ENCODE data around the gene DPPA5.

DNA sequence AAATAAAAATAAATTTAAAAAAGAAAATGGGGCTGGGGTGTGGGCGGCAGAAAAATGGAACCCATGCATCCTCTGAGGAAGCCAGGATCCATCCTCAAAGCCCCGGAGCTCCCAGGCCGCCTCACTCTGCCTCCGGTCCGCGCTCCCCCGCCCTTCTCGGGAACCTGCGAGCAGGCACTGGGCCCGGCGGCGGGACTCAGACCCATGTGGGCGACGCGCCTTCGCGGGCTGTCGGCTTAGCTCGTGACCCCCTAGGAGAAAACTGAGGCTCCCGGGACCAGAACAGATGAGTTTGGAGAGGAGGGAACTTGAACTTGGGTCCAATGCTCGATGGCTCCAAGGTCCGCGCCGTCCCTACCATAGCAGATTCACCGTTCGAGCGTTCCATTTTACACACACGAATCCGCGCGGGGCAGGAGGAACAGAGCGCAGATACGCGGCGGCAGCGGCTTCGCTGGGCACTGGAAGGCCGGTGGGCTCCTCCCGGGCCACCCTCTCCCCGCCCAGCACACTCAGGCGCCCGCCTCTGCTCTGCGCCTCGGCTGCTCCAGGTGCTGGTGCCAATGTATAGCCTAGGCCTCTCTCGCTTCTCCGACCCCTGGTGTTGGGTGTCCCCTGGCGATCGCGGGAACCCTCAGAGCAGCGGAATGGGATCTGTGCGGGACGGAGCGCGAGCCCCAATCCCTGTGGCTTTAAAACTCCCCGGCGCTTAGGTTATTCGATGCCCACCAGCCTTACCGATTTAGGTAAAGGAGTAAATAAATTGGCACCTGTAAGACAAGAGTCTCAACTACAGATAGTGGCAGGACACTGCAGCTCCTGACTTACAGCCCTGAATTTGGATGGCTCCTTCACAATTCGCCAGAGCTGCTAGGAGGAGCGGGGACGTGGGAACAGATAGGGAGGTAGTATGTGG, 39.2 kb downstream of the DPPA5 start:
- TF ChIP-seq POLR2AphosphoS5 (IDR thresholded peaks at IDR 0.05; ENCODE audit: low read depth, low read length) (no peak), TAF1 (IDR thresholded peaks at IDR 0.05; ENCODE audit: borderline replicate concordance, insufficient read depth, low read length) (no peak), SIN3A (IDR thresholded peaks at IDR 0.05; ENCODE audit: borderline replicate concordance, insufficient read depth, low read length) (no peak)

Measured in PFSK-1 (cell line).